Measurements from ENCODE around the gene TBX4.
"Not testable (repeated sequence)": the region's sequence is repeated elsewhere in the genome, so short reads cannot be mapped to it uniquely, and the experiment has no call there.

Gene TBX4

GRCh38 chr17:61431594-61432311 lies 20.5 kb upstream of the TBX4 start:
- no peak for DNase-seq

- no peak for DNase-seq
Observed at GRCh38 chr17:61436273-61436672, 15.9 kb upstream of the TBX4 start.

GRCh38 chr17:61436995-61437704 lies 15.1 kb upstream of the TBX4 start:
- DNase-seq, result no peak

- no peak for DNase-seq
Observed at GRCh38 chr17:61440697-61441096, 11.5 kb upstream of the TBX4 start.

- DNase-seq, result not testable (repeated sequence)
Observed at GRCh38 chr17:61441507-61441906, 10.7 kb upstream of the TBX4 start.

- no peak for DNase-seq
Observed at GRCh38 chr17:61442136-61442775, 10.0 kb upstream of the TBX4 start.

GRCh38 chr17:61442878-61443474 lies 9.2 kb upstream of the TBX4 start:
- no peak for DNase-seq

- DNase-seq, result no peak
Observed at GRCh38 chr17:61443475-61443882, 8.7 kb upstream of the TBX4 start.

- DNase-seq, result no peak
Observed at GRCh38 chr17:61444075-61444474, 8.1 kb upstream of the TBX4 start.

GRCh38 chr17:61444831-61445230 lies 7.4 kb upstream of the TBX4 start:
- DNase-seq, result no peak

- no peak for DNase-seq
Observed at GRCh38 chr17:61447358-61447757, 4.9 kb upstream of the TBX4 start.

GRCh38 chr17:61448042-61448441 lies 4.2 kb upstream of the TBX4 start:
- DNase-seq, result no peak

- DNase-seq, result not testable (repeated sequence)
Observed at GRCh38 chr17:61449140-61449539, 3.1 kb upstream of the TBX4 start.

GRCh38 chr17:61449707-61450640 lies 2.2 kb upstream of the TBX4 start:
- DNase-seq, result no peak

GRCh38 chr17:61450641-61451537 lies 1.3 kb upstream of the TBX4 start:
- DNase-seq, result no peak

GRCh38 chr17:61451538-61452300 lies 503 bp upstream of the TBX4 start:
- DNase-seq, result no peak

- no peak for DNase-seq
Observed at GRCh38 chr17:61453566-61454380, 1.6 kb downstream of the TBX4 start.

- DNase-seq, result no peak
Observed at GRCh38 chr17:61454381-61455323, 2.4 kb downstream of the TBX4 start.
